Measurements from ENCODE around the gene CYP26B1.

Gene CYP26B1

DNA sequence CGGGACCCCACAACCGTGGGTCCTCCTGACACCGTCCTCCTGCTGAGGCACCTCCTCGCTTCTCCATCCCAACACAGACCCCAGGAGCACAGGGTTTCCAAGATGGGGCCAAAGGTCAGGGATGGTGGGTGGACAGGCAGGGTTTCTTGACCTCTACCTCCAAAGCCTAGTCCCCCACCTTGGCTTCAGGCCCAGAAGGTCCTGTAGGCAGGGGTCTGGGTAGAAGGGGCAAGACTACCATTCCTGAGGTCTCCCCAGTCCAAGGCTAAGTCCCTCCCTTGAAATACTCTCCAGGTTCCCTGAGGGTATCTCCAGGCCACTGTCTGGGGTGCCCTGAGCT lies 7.1 kb downstream of the CYP26B1 start:
- DNase-seq = no peak

DNA sequence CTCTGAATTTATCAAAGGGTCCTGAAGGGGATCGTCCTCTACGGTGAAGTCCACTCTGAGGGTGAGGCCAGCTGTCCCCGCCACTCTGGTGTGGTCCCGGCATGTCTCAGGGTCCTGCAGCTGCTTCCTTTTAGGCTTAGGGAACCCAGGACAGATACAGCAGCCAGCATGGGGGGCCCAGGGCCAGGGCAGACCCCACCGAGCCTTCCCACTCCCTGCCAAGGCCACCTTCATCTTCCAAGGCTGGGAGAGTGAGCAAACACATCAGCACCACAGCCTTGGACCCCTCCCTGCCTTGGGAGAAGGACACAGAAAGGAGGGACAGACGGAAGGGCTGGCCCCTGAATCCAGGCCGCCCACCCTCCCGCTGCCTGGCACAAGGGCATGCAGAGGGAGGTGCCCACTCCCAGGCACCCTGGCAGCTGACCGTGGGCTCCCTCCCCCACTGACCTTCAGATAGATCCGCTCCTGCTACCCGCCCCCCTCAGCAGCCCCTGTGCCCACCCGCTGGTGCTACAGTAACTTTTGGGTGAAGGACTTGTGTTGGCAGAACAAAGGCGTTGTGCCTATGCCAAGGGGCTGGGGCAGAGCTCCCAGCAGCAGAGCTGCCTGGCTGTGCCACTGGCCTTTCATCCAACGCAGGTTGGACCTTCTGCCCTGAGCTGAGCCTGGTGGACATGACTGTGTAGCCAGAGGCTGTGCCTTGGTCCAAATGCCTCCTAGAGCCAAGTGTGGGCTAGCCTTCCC lies 7.6 kb downstream of the CYP26B1 start:
- DNase-seq = no peak

DNA sequence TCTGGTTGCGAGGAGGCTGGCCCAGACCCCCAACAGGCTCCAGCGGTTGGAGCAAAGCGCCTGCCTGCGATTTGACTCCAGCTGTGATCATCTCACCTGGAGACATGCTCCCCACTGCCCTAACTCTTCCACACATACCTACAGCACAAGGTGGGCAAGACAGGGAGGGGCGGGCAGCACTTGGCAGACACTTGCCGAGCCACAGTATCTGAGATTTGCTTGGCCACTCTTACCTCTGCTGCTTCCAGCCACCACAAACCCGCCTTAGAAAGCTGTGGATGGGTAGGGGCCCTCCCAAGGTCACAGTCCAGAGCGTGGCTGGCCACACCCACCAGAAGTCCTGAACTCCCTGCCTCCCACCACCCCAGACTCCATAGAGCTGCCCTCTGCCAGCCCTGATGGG lies 8.2 kb downstream of the CYP26B1 start:
- no peak for DNase-seq

DNA sequence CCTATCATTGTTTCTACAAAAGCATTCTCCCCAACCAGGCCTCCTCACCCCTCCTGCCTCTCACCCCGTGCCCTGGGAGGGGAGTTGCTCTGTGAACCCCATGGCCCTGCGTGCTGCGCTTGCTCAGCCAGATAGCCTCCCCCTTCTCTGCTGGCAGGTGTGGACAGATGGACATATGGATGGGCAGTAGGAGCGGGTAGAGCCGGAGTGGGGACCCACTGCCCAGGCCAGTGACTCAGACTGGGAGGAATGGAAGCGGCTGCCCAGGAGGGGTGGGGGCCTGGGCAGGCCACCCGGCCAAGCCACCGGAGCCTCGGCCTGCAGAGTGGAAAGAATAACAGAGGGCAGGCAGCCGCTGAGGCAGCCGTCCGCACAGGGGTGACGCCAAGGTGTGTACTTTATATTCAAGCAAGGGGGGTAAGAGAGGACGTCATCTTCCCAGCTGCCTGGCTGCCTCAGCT lies 8.7 kb downstream of the CYP26B1 start:
- no peak for DNase-seq

DNA sequence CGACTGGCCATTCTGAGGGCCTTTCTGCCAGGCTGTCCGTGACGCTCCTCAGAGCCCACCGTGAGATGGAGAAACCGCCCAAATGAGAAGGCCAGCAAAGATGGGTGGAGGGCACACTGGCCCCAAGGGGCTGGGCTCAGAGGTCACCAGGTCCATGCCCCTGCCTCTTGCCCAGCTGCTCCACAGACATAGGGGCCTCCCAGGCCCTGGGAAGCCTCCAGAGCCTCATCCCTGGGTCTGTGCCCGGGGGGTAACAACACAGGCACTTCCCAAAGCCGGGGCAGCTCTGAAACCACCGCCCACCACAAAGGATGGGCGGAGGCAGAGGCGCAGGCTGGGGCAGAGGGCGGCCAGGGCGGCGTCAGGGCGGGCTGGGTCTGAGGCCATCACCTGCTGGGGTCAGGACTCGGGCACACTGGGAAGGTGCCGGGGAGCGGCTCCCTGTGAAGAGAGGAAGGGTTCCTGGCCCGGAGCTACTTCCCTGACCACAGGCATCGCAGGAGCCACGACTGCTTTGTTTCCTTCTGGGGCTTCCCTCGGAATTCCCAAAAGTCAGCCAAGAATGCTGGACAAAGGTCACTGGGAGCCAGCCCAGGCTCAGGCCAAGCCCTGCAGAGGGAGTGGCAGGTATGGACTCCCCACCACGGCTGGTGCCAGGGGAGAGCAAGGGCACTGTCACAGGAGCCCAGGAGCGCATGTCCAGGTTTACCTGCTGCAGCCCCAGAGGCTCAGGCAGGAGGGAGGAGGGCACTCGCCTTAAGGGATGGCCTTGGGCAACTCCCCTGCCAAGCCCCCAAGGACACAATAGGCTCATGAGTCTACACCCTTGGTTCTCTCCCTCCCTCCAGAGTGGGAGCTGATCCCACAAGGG lies 9.4 kb downstream of the CYP26B1 start:
- DNase-seq = no peak

DNA sequence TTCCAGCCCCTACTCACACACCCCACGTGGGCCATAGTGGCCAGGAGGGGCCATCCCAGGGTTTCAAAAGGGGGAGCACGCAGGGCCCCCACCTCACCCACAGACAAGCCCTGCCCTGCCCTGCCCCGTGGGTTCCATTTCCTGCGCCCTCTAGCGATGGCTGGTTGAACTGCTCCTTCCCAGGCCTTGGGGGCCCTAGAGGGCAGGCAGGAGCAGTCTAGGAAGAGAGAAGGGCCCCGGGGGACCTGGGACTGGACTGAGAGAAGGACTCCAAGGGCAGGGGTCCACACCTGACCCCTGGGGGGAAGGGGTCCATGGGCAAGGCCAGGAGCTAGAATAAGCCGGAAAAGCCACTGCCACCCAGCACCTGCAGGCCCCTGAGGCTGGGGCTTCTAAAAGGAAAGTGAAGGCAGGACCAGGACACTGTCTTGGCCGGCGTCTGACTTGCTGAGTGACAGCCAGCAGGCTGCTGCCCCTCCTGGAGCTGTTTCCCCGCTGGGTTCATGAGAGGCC lies 10.1 kb downstream of the CYP26B1 start:
- DNase-seq = peak; percentile 42

DNA sequence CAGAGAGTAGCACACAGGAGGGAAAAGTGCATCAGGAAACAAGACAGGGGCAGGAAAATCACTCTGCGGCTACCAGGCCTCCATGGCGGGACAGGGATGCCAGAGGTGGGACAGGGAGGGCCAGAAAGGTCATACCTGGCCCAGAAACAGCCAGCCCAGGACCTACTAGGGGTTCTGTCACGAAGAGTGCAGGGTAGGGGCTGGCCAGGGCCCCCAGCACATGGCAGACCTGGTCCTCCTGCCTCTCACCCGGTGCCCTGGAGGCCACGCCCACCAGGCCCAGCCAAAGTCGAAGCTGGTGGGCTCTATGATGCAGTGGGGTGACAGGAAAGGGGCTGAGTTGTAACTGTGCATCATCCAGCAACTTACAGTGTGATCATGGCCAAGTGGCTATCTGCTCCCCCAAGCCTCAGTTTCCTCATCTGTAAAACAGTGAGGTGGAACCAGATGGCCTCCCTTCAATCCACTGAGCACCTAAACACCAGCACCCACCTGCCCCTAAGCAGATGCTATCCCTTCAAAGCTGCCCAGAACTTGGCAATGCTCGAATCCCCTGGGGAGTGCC lies 10.6 kb downstream of the CYP26B1 start:
- DNase-seq = no peak

DNA sequence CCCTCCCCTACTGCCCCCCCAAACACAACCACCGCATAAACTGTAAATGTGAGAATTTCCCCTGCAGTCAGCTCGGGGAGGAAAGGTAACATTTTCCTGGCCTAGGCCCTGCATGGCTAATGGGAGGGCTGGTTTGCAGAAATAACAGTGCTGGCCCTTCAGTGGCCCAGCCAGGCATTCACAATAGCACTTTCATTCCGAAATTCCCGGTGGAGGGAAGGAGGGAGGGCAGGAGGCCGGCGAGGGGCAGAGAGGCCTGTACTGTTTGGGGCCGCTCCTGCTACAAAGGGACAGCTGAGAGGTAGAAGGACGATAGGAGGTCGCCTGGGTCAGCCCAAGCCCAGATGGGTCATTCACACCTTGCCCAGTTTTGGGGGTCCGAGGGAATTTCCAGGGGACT lies 11.3 kb downstream of the CYP26B1 start:
- no peak for DNase-seq

DNA sequence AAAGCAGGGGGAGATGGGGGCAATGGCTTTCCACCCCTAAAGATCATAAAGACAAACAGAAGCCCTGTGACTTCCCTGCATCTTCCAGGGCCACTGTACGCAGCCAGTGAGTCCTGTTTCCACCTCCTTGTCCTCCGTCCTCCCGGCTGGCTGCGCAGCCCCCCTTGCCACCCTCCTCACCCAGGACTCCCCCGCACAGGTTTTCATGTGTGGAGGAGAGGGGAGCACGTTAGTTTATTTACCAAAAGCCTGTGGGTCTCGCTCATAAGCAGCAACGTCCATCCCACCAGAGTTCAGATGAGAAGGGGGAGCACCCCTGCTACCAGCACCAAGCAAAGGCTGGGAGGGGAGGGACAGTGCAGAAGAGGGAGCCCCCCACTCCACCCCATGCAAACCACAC lies 11.7 kb downstream of the CYP26B1 start:
- no peak for DNase-seq

DNA sequence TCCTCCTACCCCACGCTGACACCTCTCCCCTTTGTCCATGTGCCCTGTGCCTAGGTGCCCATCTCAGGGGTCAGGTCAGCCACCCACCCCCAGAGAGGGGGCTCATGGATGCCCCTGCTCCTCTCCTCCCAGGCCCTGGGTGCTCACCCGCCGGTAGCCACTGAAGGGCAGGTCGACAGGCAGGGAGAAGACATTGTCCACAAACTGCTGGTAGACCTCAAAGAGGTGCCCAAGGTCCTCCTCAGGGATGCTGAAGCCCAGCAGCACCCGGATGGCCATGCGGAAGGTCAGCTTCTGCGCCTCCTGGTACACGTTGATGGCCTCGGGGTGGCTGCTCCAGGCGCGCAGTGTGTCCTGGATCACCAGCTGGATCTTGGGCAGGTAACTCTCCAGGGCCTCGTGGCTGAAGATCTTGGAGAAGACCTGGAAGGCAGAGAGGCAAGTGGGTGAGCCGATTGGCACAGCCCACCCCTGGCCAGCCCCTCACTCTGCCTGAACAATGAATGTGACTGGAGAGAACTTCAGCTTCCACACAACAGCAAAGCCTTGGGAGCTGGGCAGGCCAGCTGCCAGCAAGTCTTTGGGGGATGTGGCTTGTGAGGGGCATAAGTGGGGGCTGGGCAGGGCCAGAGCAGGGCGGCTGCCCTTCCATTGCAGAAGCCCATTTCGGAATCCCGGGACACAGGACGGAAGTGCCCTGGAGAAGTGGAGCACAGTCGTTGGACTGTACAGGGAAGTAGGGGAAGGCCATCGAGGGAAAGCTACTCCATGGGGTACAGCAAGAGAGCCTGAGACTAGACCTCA lies 12.5 kb downstream of the CYP26B1 start:
- DNase-seq = no peak

DNA sequence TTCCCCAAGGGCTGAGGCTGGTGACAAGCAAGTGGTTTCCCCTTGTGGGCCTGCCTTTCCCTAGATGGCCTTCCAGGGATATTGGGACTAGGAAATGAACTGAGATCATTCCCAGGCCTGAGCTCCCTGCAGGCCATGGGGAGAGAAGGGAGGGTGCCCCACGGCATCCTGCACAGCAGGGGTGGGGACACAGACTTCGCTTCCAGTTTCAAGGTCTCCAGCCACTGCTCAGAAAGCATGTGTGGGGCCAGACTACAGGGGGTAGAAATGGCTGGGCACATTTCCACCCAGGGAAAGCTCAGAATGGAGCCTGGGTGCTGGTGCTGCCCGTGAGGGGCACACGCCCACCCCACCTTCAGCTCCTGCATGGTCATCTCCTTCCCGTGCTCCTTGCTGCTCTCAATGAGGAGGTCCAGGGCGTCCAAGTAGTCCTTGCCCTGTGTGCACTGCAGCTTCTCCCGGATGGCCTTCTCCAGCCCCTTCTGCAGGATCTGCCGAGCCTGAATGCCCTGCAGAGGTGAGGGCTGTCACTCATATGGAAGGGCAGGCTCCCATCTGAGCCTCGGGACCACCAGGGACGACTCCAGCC lies 13.2 kb downstream of the CYP26B1 start:
- DNase-seq = no peak

DNA sequence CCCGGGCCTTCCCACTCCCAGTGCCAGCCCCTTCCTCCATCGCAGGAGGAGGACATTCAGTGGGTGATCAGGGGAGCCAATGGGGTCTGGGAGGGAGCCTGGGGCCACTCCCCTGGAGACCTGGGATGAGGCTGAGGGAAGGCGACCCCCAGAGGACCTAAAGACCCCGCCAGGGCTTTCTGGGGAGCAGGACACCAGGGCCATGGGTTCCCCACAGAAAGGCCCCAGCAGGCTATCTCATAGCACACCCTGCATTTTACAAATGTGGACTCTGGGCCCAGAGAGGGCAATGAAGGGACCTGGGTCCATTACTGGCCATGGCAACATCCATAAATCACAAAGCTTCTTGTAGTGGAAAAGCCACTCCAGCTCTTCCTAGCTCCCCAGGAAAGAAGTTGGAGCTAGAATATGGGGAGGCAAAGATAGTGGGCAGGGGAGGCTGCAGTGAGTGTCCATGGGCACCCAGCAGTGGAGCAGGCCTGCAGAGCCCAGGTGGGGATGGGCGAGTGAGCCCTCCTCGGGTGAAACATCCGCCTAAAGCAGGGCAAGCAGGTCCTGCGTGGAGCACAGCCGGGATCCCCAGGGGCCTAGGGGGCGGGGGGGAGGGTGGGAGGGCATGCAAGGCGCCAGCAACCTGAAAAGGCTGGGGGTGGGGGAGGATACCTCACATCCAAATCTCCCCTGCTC lies 13.8 kb downstream of the CYP26B1 start:
- DNase-seq = no peak

DNA sequence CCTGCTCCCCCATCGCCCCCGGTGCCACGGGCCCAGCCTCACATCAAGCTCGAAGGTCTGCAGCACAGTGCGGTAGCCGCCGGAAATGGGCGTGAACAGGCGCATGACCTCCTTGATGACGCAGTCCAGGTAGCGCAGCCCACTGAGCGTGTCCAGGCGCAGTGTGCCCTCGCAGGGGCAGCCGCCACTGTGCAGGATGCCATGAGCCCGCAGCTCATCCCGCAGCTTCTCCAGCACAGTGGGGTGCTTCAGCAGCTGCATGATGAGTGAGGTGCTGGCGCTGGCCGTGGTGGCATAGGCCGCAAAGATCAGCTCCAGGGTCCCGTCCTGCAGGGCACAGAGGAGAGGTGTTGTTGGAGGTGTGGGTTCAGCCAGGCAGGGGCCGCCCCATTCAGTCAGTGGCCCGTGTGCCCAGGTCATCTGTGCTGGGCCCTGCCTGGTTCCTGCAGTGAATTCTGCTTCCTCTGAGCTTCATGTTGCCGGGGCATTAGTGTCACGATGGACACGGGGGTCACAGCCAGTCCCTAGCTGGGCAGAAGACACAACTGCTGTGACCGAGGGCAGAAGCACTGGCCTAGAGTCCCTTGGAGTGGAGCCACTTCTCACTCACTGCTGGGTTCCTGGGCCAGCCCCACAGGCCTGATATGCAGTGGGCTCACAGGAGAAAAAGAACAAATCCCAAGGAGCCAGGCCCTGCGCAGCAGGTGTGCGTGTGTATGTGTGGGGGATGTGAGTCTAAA lies 14.5 kb downstream of the CYP26B1 start:
- DNase-seq = no peak

DNA sequence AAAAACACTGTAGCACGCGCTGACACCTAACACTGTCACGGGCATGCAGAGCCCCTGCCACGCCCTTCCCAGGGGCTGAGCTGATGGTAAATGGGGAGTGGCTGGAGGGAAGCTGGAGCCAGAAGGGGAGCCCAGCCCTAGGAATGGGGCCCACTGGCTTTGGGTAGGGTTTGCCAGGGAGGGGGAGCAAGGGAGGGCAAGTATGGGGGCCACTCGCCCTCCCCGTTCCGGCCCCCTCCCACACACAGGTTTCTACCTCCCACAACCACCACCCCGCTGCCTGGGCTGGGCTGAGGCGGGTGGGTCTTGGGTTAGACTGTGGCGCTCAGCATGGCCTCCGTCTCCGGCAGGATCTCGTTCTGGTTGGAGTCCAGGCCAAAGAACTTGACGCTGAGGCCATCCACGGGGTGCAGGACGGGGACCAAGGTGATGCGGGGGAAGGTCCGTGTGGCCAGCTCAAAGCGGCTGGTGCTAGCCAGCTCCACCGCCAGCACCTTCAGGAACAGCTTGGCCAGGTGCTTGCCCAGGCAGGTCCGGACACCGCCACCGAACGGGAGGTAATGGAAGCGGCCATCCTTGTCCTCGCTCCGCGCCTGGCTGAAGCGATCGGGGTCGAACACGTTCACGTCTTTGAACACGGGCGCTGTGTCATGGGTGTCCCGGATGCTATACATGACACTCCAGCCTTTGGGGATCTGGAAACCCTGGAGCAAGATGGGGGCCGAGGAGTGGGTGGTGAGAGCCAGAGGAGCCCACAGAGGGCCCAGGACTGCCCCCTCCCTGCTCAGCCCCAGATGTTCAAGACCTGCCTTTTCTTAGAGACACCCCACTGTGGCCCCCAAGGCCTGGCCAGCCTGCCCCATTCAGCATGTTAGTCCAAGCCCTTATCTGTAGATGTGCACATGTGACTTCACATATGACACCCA lies 15.5 kb downstream of the CYP26B1 start:
- no peak for DNase-seq

DNA sequence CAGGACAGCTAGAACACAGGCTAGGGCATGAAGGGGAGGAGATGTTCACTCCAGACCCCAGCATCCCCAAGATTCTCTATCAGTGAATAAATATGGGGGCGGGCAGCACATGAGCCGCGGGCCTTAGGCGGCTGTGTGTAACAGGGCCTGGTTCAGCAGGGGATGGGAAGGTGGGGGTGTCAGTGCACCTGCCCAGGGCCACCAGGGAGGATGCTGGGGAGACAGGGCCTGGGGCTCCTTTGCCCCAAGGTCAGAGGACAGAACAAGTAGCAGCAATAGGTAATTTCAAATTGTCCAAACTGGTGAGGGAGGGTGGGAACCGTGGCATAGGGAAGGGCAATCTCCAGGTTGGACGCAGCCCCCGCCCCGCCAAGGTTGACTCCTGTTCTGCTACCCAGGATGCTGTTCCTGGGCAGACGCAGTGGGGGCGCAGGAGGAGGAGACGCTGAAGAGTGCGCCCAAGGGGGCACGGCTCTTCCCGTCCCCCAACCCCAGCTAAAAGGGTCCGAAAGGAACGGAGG lies 16.2 kb downstream of the CYP26B1 start:
- no peak for DNase-seq

DNA sequence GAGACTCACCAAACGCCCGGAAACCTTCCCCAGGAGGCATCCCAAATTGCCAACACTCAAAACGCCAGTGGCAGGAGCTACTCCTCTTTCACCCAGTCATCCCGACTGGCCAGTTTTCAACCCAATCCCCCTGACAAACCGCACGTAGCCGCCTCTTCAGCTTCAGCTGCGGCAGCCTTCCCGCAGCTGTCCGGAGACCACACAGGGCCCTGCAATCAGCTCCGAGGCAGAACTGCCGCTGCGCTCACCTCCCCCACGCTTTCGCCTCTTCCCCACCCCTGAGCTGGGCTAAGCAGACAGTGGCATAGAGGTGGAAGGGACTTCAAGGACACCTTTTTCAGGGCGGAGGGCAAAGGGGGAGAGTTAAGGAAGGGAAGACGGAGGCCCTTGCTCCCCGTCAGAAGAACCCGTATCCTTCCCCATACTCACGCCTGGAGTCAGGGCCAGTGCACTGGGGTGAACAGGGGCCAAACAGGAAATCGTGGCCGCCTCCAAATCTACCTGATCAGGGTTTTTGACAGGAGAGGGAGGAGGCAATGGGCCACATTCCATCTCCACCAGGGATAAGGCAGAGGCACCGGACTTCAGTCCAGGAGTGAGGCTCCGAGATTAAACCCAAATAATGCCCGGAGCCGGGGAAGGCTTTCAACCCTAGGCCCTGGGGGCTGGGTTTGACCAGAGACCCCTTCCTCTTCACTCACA lies 16.9 kb downstream of the CYP26B1 start:
- no peak for DNase-seq

DNA sequence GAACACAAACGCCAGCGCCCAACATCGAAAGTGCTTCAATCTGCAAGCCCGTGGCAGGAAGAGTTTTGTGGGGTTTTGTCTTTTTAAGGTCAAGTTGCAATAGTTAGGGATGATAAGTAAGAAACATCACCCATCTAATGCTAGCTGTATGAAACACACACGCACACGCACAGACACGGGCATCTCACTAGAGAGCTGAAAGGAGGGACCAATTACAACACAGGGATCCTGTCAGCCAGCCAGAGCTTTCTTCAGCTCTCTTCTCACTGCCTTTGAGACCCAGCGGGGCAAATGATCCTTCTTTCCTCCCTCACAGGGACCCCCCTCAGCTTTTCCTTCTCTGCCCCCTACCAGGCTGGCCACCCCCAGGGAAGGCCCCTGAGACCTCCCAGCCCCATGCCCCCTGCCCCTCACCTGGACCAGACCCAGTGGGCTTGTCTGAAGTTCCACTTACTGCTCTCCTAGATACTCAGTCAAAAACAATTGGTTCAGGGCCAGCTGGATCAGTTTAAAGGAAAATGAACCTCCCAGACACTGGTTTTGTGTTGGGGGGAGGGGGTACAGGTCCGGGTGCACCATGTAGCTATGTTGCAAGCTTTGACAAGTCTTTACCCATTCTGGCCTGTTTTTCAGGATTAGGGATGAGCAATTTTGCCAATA lies 17.9 kb downstream of the CYP26B1 start:
- DNase-seq = peak; percentile 36

DNA sequence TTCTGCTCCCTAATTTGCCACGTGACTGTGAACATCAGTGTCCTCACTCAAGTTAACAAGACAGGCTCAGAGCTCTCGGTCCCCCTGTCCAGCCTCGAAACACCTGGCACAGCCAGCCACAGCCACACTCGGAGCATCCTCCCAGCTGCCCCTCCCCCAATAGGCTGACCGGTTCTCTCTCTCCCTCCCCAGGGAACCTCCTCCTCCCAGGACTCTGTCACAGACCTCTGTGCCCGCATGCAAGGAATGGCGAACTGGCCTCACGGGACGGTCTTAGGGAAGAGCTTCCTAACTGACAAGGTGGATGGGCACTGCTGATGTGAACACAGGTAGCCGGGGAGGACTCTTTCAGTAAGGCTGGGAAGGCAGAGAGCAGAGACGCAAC lies 18.8 kb downstream of the CYP26B1 start:
- no peak for DNase-seq
